Measurements from ENCODE around the gene SCARB1.

- TF ChIP-seq POLR2A (IDR thresholded peaks at IDR 0.05) = no peak
- TF ChIP-seq CTCF (IDR thresholded peaks at IDR 0.05) = no peak
Observed at GRCh38 chr12:124782132-124782531, 81.5 kb downstream of the SCARB1 start.

All from body of pancreas (tissue), 4 donors.